ENCODE results near the gene SEMA5B. TPM values are rescaled to one million over a fixed set of nuclear protein-coding genes. Genes with fewer than 3 reads are reported as not detected.

SEMA5B gene
- polyA plus RNA-seq, 1 of the 3 experiments (the other 2 are of a cell fraction) = 0.43 TPM

DNA sequence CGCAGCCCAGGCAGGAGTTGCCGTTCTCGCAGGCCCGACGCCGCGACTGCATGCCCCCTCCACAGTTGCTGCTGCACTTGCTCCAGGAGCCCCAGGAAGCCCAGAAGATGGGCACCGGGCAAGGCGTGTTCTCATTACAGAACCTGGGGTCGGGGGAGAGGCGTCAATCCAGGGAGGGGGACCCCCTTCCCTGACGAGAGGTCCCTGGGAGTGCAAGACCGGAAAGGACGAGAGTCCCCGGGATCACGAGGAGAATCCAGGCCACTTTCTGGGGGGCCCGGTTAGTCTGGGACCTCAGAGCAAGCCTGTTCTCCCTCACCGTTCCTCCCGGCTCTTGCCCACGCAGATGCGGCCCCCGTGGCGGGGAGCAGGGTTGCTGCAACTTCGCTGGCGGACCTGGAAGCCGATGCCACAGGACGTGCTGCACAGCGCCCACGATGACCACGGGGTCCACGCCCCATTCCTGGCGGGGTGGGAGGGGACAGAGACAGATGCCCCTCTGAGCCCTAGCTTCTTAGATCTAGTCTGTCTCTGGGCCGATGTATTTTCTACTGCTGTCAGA lies 113.9 kb downstream of the SEMA5B start:
- Histone ChIP-seq H3K9ac (no peak overlapping the region), H3F3A (replicated peaks; ENCODE audit: insufficient read depth) (no peaks in the 10 kb centered on the region), H3K27ac (ENCODE audit: low read depth in 2 of 2, low read length in 1 of 2) (no peak overlapping the region), H3K9me3 (no peaks in the 10 kb centered on the region), H3K4me2 (no peak overlapping the region), H3K4me1 (ENCODE audit: control insufficient read depth in 1 of 2, insufficient read depth in 2 of 2, low read depth in 1 of 2, low read length in 1 of 2) (no peaks in the 10 kb centered on the region), H3K9me2 (no peaks in the 10 kb centered on the region), H2AFZ (ENCODE audit: low read depth) (no peak overlapping the region), H4K20me1 (ENCODE audit: insufficient read depth) (no peaks in the 10 kb centered on the region), H3K79me2 (ENCODE audit: insufficient read depth) (no peaks in the 10 kb centered on the region), H3K4me3 (ENCODE audit: low read depth in 2 of 2, low read length in 1 of 2) (no peak overlapping the region), H3K27me3 (ENCODE audit: insufficient read depth) (no peaks in the 10 kb centered on the region), H3K36me3 (replicated peaks in 1 of 2; ENCODE audit: control insufficient read depth in 1 of 2, insufficient read depth in 2 of 2, low read length in 1 of 2) (no peaks in the 10 kb centered on the region)
- ChIA-PET POLR2A (no interaction called here), CTCF (no interaction called here)
- WGBS (ENCODE audit: low lambda C conversion rate) = 80% methylated on average over 14 of the region's 33 CpGs
- TF ChIP-seq MEF2A (IDR thresholded peaks at IDR 0.05; ENCODE audit: borderline replicate concordance, low read depth) (no peak), SMC3 (IDR thresholded peaks at IDR 0.05; ENCODE audit: low read depth, low read length) (no peak), RXRA (IDR thresholded peaks at IDR 0.05; ENCODE audit: borderline replicate concordance, low read depth) (no peak), RAD21 (IDR thresholded peaks at IDR 0.05; ENCODE audit: low read length) (no peak), FOXM1 (IDR thresholded peaks at IDR 0.05; ENCODE audit: low read depth) (no peak), GABPA (IDR thresholded peaks at IDR 0.05; ENCODE audit: low read depth) (no peak), EZH2phosphoT487 (IDR thresholded peaks at IDR 0.05; ENCODE audit: borderline replicate concordance, low read depth) (no peak), NRF1 (IDR thresholded peaks at IDR 0.05; ENCODE audit: low read depth, low read length) (no peak), TEAD4 (IDR thresholded peaks at IDR 0.05; ENCODE audit: borderline replicate concordance, insufficient read depth) (no peak)
- TF ChIP-seq, protein P1, sequence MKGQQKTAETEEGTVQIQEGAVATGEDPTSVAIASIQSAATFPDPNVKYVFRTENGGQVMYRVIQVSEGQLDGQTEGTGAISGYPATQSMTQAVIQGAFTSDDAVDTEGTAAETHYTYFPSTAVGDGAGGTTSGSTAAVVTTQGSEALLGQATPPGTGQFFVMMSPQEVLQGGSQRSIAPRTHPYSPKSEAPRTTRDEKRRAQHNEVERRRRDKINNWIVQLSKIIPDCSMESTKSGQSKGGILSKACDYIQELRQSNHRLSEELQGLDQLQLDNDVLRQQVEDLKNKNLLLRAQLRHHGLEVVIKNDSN (IDR thresholded peaks at IDR 0.05; ENCODE audit: borderline replicate concordance, low read depth) = no peak
- TF ChIP-seq, protein P2, sequence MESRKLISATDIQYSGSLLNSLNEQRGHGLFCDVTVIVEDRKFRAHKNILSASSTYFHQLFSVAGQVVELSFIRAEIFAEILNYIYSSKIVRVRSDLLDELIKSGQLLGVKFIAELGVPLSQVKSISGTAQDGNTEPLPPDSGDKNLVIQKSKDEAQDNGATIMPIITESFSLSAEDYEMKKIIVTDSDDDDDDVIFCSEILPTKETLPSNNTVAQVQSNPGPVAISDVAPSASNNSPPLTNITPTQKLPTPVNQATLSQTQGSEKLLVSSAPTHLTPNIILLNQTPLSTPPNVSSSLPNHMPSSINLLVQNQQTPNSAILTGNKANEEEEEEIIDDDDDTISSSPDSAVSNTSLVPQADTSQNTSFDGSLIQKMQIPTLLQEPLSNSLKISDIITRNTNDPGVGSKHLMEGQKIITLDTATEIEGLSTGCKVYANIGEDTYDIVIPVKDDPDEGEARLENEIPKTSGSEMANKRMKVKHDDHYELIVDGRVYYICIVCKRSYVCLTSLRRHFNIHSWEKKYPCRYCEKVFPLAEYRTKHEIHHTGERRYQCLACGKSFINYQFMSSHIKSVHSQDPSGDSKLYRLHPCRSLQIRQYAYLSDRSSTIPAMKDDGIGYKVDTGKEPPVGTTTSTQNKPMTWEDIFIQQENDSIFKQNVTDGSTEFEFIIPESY (IDR thresholded peaks at IDR 0.05; ENCODE audit: borderline replicate concordance, low read depth) = no peak
- TF ChIP-seq, protein P3, sequence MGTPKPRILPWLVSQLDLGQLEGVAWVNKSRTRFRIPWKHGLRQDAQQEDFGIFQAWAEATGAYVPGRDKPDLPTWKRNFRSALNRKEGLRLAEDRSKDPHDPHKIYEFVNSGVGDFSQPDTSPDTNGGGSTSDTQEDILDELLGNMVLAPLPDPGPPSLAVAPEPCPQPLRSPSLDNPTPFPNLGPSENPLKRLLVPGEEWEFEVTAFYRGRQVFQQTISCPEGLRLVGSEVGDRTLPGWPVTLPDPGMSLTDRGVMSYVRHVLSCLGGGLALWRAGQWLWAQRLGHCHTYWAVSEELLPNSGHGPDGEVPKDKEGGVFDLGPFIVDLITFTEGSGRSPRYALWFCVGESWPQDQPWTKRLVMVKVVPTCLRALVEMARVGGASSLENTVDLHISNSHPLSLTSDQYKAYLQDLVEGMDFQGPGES (IDR thresholded peaks at IDR 0.05; ENCODE audit: low read depth, low read length) = no peak
- TF ChIP-seq, protein P4, sequence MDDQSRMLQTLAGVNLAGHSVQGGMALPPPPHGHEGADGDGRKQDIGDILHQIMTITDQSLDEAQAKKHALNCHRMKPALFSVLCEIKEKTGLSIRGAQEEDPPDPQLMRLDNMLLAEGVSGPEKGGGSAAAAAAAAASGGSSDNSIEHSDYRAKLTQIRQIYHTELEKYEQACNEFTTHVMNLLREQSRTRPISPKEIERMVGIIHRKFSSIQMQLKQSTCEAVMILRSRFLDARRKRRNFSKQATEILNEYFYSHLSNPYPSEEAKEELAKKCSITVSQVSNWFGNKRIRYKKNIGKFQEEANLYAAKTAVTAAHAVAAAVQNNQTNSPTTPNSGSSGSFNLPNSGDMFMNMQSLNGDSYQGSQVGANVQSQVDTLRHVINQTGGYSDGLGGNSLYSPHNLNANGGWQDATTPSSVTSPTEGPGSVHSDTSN (IDR thresholded peaks at IDR 0.05) = no peak
- TF ChIP-seq, protein P5, sequence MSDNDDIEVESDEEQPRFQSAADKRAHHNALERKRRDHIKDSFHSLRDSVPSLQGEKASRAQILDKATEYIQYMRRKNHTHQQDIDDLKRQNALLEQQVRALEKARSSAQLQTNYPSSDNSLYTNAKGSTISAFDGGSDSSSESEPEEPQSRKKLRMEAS (IDR thresholded peaks at IDR 0.05; ENCODE audit: low read depth) = no peak
- DNase-seq = peak; percentile 20
